Measurements from ENCODE around the gene GJA10.

The GJA10 gene

GRCh38 chr6:89938014-89938413 is 43.7 kb downstream of the GJA10 start:
- Histone ChIP-seq H3K9me3 (ENCODE audit: insufficient read depth, low read length, severe bottlenecking) (no peaks in the 10 kb centered on the region), H3K4me2 (ENCODE audit: insufficient read depth, low read length) (no peak overlapping the region), H3K9ac (ENCODE audit: low read depth, low read length) (no peak overlapping the region), H2AFZ (ENCODE audit: low read depth, low read length) (no peak overlapping the region), H3K27ac (ENCODE audit: low read length) (no peak overlapping the region), H3K79me2 (ENCODE audit: insufficient read depth, low read length) (no peaks in the 10 kb centered on the region), H3K27me3 (ENCODE audit: insufficient read depth, low read length, poor library complexity) (no peaks in the 10 kb centered on the region), H3K4me3 (ENCODE audit: low read depth in 1 of 2, low read length in 2 of 2) (no peak overlapping the region), H3K4me1 (ENCODE audit: insufficient read depth, low read length) (peaks cover 11% of the 10 kb centered on the region), H3K36me3 (ENCODE audit: insufficient read depth, low read length) (no peaks in the 10 kb centered on the region; the same call in 1 of the 2 replicates), H4K20me1 (ENCODE audit: insufficient read depth, low read length) (no peaks in the 10 kb centered on the region)
- TF ChIP-seq EZH2 (IDR thresholded peaks at IDR 0.05; ENCODE audit: borderline replicate concordance, low read depth, low read length, severe bottlenecking) = no peak
- no peak for TF ChIP-seq CTCF (IDR thresholded peaks at IDR 0.05; ENCODE audit: borderline replicate concordance, extremely low read depth, low read length, poor library complexity, severe bottlenecking)
- ATAC-seq (ENCODE audit: insufficient read depth, low read depth) = no peak
- DNase-seq = no peak

GRCh38 chr6:89939144-89939543 is 44.9 kb downstream of the GJA10 start:
- TF ChIP-seq EZH2 (IDR thresholded peaks at IDR 0.05; ENCODE audit: borderline replicate concordance, low read depth, low read length, severe bottlenecking) = no peak
- TF ChIP-seq CTCF (IDR thresholded peaks at IDR 0.05; ENCODE audit: borderline replicate concordance, extremely low read depth, low read length, poor library complexity, severe bottlenecking) = no peak
- no peaks in the 10 kb centered on the region for H3K36me3 ChIP-seq (ENCODE audit: insufficient read depth, low read length)
- no peak for DNase-seq
- H4K20me1 ChIP-seq (ENCODE audit: insufficient read depth, low read length) = no peaks in the 10 kb centered on the region
- no peaks in the 10 kb centered on the region for H3K79me2 ChIP-seq (ENCODE audit: insufficient read depth, low read length)
- no peak overlapping the region for H3K9ac ChIP-seq (ENCODE audit: low read depth, low read length)
- no peak overlapping the region for H3K27ac ChIP-seq (ENCODE audit: low read length)
- peaks cover 11% of the 10 kb centered on the region for H3K4me1 ChIP-seq (ENCODE audit: insufficient read depth, low read length)
- no peaks in the 10 kb centered on the region for H3K27me3 ChIP-seq (ENCODE audit: insufficient read depth, low read length, poor library complexity)
- H3K4me2 ChIP-seq (ENCODE audit: insufficient read depth, low read length) = no peak overlapping the region
- H2AFZ ChIP-seq (ENCODE audit: low read depth, low read length) = no peak overlapping the region
- no peaks in the 10 kb centered on the region for H3K9me3 ChIP-seq (ENCODE audit: insufficient read depth, low read length, severe bottlenecking)
- H3K4me3 ChIP-seq (ENCODE audit: low read depth in 1 of 2, low read length in 2 of 2) = no peak overlapping the region
- ATAC-seq (ENCODE audit: insufficient read depth, low read depth) = no peak

GRCh38 chr6:89940225-89941027 is 46.2 kb downstream of the GJA10 start:
- no peak overlapping the region for H3K4me2 ChIP-seq (ENCODE audit: insufficient read depth, low read length)
- ATAC-seq (ENCODE audit: insufficient read depth, low read depth) = peak; percentile 99
- H4K20me1 ChIP-seq (ENCODE audit: insufficient read depth, low read length) = no peaks in the 10 kb centered on the region
- peak overlapping the region; percentile 40; the same call in 1 of the 2 replicates for H3K27ac ChIP-seq (ENCODE audit: low read length)
- peak overlapping the region; percentile 51; the same call in 1 of the 2 replicates for H2AFZ ChIP-seq (ENCODE audit: low read depth, low read length)
- peak; percentile 91 for TF ChIP-seq CTCF (IDR thresholded peaks at IDR 0.05; ENCODE audit: borderline replicate concordance, extremely low read depth, low read length, poor library complexity, severe bottlenecking)
- TF ChIP-seq EZH2 (IDR thresholded peaks at IDR 0.05; ENCODE audit: borderline replicate concordance, low read depth, low read length, severe bottlenecking) = no peak
- H3K79me2 ChIP-seq (ENCODE audit: insufficient read depth, low read length) = no peaks in the 10 kb centered on the region
- H3K27me3 ChIP-seq (ENCODE audit: insufficient read depth, low read length, poor library complexity) = no peaks in the 10 kb centered on the region
- H3K36me3 ChIP-seq (ENCODE audit: insufficient read depth, low read length) = no peaks in the 10 kb centered on the region
- peaks cover 11% of the 10 kb centered on the region for H3K4me1 ChIP-seq (ENCODE audit: insufficient read depth, low read length)
- H3K9ac ChIP-seq (ENCODE audit: low read depth, low read length) = no peak overlapping the region
- no peaks in the 10 kb centered on the region for H3K9me3 ChIP-seq (ENCODE audit: insufficient read depth, low read length, severe bottlenecking)
- no peak overlapping the region for H3K4me3 ChIP-seq (ENCODE audit: low read depth in 1 of 2, low read length in 2 of 2)
- peak; percentile 80 for DNase-seq

All from DND-41 (cell line).